T-cell (primary cell): ENCODE measurements around the gene WWC1. TPM values are rescaled to one million over a fixed set of nuclear protein-coding genes. Genes with fewer than 3 reads are reported as not detected.

ENCODE experiments used
- ATAC-seq, 4 experiments: fragments of 200-7000 bp in 3 of 4; fragments of 150-1000 bp in 1 of 4; cut with Tn5 transposase; replicated peaks in 1 of 4; 1 replicate in 3 of 4; 2 replicates in 1 of 4; pipeline ENCODE4 v1.10.0; 2021; ENCODE audit warnings: moderate library complexity in 3 of 4, mild to moderate bottlenecking in 2 of 4, moderate number of reproducible peaks in 1 of 4
- CTCF ChIA-PET, 2 donors: fragments of 300-600 bp; sonication (Branson Sonifier 250); formaldehyde crosslinking; loops; one replicate each; lab custom pipeline; 2022; ENCODE audit warnings: antibody characterized with exemption in 2 of 2; lab: Charles Lee
- POLR2A ChIA-PET, 2 donors: fragments of 300-600 bp; sonication (Branson Sonifier 250); formaldehyde crosslinking; loops; one replicate each; lab custom pipeline; 2022; ENCODE audit warnings: antibody characterized with exemption in 2 of 2; lab: Charles Lee
- DNase-seq, 35 experiments: peaks; one replicate each; pipeline versions ENCODE4 v3.0.0 to v3.0.0-alpha.2; 2013 to 2023
- H3K27ac ChIP-seq: one replicate; pipeline ENCODE4 v1.5.1; 2013; ENCODE audit warnings: low read length
- H3K27me3 ChIP-seq, 2 experiments: replicated peaks in 1 of 2; 1 replicate in 1 of 2; 2 replicates in 1 of 2; pipeline versions ENCODE4 v1.6.1 to v1.7.0; 2013; ENCODE audit warnings: low read length in 1 of 2, mixed read lengths in 1 of 2; ENCODE audit not compliant: control insufficient read depth in 2 of 2, insufficient read depth in 2 of 2; ENCODE audit errors: extremely low read depth in 1 of 2
- H3K36me3 ChIP-seq, 2 donors: 1 replicate in 1 of 2; 2 replicates in 1 of 2; pipeline versions ENCODE4 v1.6.1 to v1.7.0; 2013; ENCODE audit warnings: low read length in 1 of 2; ENCODE audit not compliant: control insufficient read depth in 2 of 2, insufficient read depth in 1 of 2; ENCODE audit errors: extremely low read depth in 1 of 2
- H3K4me1 ChIP-seq, 2 experiments: 1 replicate in 1 of 2; 2 replicates in 1 of 2; pipeline versions ENCODE4 v1.6.1 to v1.7.0; 2013; ENCODE audit warnings: low read length in 2 of 2, mixed read lengths in 1 of 2; ENCODE audit not compliant: insufficient read depth in 2 of 2, control insufficient read depth in 1 of 2; ENCODE audit errors: extremely low read depth in 1 of 2
- H3K4me3 ChIP-seq, 2 donors: 1 replicate in 1 of 2; 2 replicates in 1 of 2; pipeline versions ENCODE4 v1.5.1 to v1.7.0; 2013; ENCODE audit warnings: mild to moderate bottlenecking in 2 of 2, low read length in 1 of 2, moderate library complexity in 1 of 2; ENCODE audit not compliant: control insufficient read depth in 1 of 2; ENCODE audit errors: extremely low read depth in 1 of 2
- H3K9me3 ChIP-seq: 2 replicates; pipeline ENCODE4 v1.7.0; 2013
- H3K27ac Mint-ChIP-seq, 2 donors: one replicate each; pipeline ENCODE4 v1.8.0; 2020 to 2021; ENCODE audit warnings: mild to moderate bottlenecking in 2 of 2, mixed read lengths in 2 of 2
- H3K27me3 Mint-ChIP-seq, 2 donors: one replicate each; pipeline ENCODE4 v1.8.0; 2021 to 2022; ENCODE audit warnings: mixed read lengths in 2 of 2
- H3K36me3 Mint-ChIP-seq: one replicate; pipeline ENCODE4 v1.8.0; 2021; ENCODE audit warnings: mixed read lengths
- H3K4me1 Mint-ChIP-seq, 3 donors: one replicate each; pipeline ENCODE4 v1.8.0; 2020 to 2022; ENCODE audit warnings: mixed read lengths in 3 of 3, mild to moderate bottlenecking in 1 of 3
- H3K4me3 Mint-ChIP-seq, 3 donors: one replicate each; pipeline ENCODE4 v1.8.0; 2020 to 2022; ENCODE audit warnings: mild to moderate bottlenecking in 3 of 3, mixed read lengths in 3 of 3, moderate library complexity in 3 of 3
- H3K9me3 Mint-ChIP-seq, 3 donors: one replicate each; pipeline ENCODE4 v1.8.0; 2020 to 2022; ENCODE audit warnings: mixed read lengths in 3 of 3
- WGBS: methylation state at CpG from one replicate; pipeline ENCODE4 v1.1.5; 2013; ENCODE audit warnings: missing lambda C conversion rate; ENCODE audit not compliant: insufficient coverage; 5-methylcytosine and 5-hydroxymethylcytosine counted together
- total RNA-seq, 35 experiments: library from RNA in 6 of 35; stranded (reverse) in 6 of 35; fragments of 120-200 nt in 1 of 35; gene quantifications; one replicate each; pipeline versions ENCODE4 v1.2.1 to v1.2.4 and lab custom pipeline; 2013 to 2026

Gene WWC1
- total RNA-seq, 5 donors from 2014 or later (not counting 1 experiment from before 2014, with no cell fraction given) = 0.83 to 2.0 (median 1.6) TPM

DNA sequence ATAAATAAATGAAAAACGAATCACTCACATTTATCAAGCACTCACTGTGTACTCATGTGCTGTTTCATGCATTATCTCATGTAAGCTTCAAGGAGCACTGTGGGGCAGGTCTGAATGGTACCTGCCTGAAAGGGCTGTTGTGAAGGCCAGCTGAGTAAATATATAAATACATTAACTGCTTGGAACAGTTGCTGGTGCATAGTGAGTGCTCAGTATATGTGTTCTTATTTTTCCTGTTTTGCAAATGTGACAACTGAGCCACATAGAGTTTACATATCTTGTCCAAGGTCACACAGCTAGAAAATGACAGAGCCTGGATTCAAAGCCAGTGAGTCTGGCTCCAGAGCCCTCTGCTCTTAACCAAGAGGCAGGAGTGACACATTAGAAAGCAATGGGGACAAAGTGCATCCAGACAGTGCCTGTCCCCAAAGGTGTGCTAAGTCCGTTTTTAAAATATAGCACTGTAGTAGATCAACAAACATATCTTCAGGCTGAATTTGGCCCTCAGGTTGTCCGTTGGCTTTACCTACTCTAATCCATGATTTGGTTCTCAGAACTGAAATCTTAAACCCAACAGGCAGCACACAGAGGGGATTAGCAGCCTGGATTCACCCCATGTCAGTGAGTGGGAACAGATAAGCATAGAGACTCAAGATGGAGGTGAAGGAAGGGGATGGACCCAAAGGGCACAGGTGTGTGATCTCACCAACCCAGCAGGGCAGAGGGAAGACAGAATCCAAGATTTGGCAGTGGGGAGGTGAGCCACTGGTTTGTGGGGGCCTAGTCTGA lies 70.8 kb downstream of the WWC1 start:
- H3K4me1 ChIP-seq = no peaks in the 10 kb centered on the region
- Mint-ChIP-seq H3K4me1 (no peaks in the 10 kb centered on the region), H3K9me3 (no peaks in the 10 kb centered on the region), H3K27ac (no peak overlapping the region), H3K36me3 (no peaks in the 10 kb centered on the region), H3K27me3 (no peaks in the 10 kb centered on the region), H3K4me3 (no peak overlapping the region)
- H3K9me3 ChIP-seq = no peaks in the 10 kb centered on the region
- no peaks in the 10 kb centered on the region for H3K36me3 ChIP-seq
- no peak overlapping the region for H3K4me3 ChIP-seq
- CTCF ChIA-PET = no interaction called here
- ATAC-seq = no peak
- POLR2A ChIA-PET = no interaction called here
- no CpG with 5 or more reads among the region's 3 CpGs for WGBS
- no peak for DNase-seq
- peaks cover 0 to 12% of the 10 kb centered on the region in 2 experiments for H3K27me3 ChIP-seq
- no peak overlapping the region for H3K27ac ChIP-seq

DNA sequence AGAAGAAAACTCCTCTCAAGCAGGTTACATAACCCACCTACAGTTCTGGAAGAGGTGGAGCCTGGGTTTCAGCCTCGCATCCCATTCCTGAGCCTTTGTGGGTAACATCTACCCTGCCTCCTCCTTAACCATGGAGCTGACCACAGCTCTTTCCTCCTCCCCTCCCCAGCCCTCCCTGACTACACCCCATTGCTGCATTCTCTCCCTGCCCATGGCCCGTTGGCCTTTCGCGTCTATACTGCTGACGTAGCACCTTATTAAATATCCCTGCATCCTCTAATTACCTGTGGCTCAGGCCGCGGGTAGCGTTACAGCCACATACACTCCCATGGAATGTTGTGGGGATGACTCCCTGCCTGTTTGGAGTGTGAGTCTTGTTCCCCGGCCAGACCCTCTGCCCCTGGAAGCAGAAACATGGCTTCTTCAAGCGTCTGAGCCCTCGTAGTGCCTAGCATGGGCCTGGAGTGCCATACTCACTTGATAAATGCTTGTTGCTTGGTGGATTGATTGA lies 72.8 kb downstream of the WWC1 start:
- POLR2A ChIA-PET = no interaction called here
- Mint-ChIP-seq H3K27me3 (no peaks in the 10 kb centered on the region), H3K9me3 (no peaks in the 10 kb centered on the region), H3K4me1 (no peaks in the 10 kb centered on the region), H3K4me3 (no peak overlapping the region), H3K36me3 (no peaks in the 10 kb centered on the region), H3K27ac (no peak overlapping the region)
- 67% methylated on average over 1 of the region's 11 CpGs for WGBS
- Histone ChIP-seq H3K4me1 (no peaks in the 10 kb centered on the region), H3K27me3 (peaks cover 0 to 9% of the 10 kb centered on the region in 2 experiments), H3K9me3 (no peaks in the 10 kb centered on the region), H3K36me3 (no peaks in the 10 kb centered on the region), H3K27ac (no peak overlapping the region), H3K4me3 (no peak overlapping the region)
- ATAC-seq (no peak), DNase-seq (no peak)
- CTCF ChIA-PET = no interaction called here

DNA sequence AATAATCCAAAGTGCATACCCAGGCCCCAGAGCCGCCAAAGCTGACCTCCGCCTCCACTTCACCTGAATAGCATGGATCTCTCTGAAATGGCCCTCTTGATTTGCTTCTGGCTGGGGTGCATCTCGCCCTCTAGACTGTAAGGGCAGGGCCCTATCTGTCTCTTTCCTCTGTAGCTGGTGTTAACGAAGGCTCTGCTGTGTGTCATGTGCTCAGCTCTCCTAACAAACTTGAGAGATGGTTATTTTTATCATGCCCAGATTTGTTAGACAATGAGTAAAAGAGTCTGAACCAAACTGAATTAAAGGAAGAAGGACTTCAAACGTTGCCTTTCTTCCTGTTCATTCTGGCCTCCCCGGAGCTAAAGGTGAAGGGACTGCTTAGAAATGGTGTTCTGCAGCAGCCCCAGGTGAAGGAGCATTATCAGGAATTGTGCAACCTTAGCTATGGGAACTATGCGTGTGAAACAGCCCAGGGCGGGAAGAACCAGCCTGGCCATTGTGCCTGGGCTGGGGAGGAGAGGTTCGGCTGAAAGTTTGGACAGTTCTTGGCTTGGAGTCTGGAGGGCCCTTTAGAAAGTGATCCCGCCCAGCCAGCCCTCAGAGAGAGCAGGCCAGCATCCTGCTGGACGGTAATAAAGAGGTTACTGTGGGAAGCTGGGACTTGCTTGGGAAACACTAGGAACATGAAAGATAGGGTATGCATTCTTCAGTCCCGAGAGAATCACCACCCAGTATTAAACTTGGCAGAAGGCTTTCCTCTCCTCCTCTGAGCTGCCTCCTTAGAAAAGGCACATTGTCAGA lies 73.5 kb downstream of the WWC1 start:
- no peaks in the 10 kb centered on the region for H3K36me3 ChIP-seq

DNA sequence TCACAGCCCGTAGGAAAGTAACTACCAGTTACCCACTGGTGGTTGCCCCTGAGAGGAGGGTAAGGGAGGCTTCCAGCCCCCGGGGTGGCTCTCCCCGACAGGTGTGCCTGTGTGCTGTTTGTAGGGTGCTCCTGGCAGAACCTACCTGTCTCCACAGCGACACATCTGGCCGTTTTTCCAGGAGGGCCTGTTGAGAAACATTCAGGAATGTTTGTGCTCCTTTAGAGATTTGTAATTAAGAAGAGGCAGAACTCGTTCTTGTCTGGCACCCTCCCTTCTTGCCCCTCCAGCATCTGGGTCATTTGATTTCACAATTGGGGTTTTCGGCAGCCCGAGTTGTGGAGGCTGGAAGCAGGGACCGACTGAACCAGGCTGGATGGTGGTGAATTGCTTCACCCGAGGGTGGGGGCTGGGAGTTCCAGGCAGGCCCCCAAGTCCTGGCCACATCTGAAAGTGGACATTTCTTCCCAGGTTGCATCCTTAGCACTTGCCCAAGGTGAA lies 74.2 kb downstream of the WWC1 start:
- ChIA-PET POLR2A (no interaction called here), CTCF (no interaction called here)
- no peaks in the 10 kb centered on the region for H3K9me3 ChIP-seq
- Mint-ChIP-seq H3K36me3 (no peaks in the 10 kb centered on the region), H3K4me3 (no peak overlapping the region), H3K9me3 (no peaks in the 10 kb centered on the region), H3K4me1 (no peaks in the 10 kb centered on the region), H3K27ac (no peak overlapping the region), H3K27me3 (peaks cover under 1 to 2% of the 10 kb centered on the region in 2 donors)
- no peak for ATAC-seq
- no peak overlapping the region for H3K27ac ChIP-seq
- peaks cover 0 to 10% of the 10 kb centered on the region in 2 experiments for H3K27me3 ChIP-seq
- no peak for DNase-seq
- no peaks in the 10 kb centered on the region for H3K36me3 ChIP-seq
- no peaks in the 10 kb centered on the region for H3K4me1 ChIP-seq
- 50% methylated on average over 6 of the region's 10 CpGs for WGBS
- no peak overlapping the region for H3K4me3 ChIP-seq

More for the DNA sequence above, 73.5 kb downstream of the WWC1 start:
- no peaks in the 10 kb centered on the region for H3K9me3 ChIP-seq
- H3K27me3 Mint-ChIP-seq = no peaks in the 10 kb centered on the region
- ChIA-PET CTCF (no interaction called here), POLR2A (no interaction called here)
- peaks cover 0 to 10% of the 10 kb centered on the region in 2 experiments for H3K27me3 ChIP-seq
- no peak overlapping the region for H3K27ac ChIP-seq
- H3K4me1 ChIP-seq = no peaks in the 10 kb centered on the region
- 80% methylated on average over 6 of the region's 12 CpGs for WGBS
- H3K4me3 ChIP-seq = no peak overlapping the region
- no peak for DNase-seq
- no peak overlapping the region for H3K27ac Mint-ChIP-seq
- H3K36me3 Mint-ChIP-seq = no peaks in the 10 kb centered on the region
- ATAC-seq = no peak
- no peaks in the 10 kb centered on the region for H3K9me3 Mint-ChIP-seq
- H3K4me1 Mint-ChIP-seq = no peaks in the 10 kb centered on the region
- H3K4me3 Mint-ChIP-seq = no peak overlapping the region

DNA sequence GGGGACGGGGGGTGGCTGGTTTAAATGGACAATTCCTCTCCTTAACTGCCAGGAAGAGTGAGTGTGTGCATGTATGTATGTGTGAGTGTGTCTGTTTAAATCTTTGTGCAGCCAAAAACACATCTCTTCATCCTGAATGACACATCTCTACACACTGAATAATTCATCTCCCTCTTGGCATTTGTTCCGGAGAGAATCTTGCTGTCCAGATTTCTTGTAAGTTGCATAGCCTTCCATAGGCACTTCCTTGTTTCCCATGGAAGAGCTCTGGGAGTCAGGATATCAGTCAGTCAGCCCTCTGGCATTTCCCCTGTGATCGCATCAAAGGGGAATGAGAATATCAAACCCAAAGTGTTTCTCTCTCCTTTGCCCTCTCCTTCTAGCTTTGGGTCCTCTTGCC lies 74.7 kb downstream of the WWC1 start:
- H3K9me3 ChIP-seq = no peaks in the 10 kb centered on the region
- H3K27me3 Mint-ChIP-seq = peaks cover 3 to 5% of the 10 kb centered on the region in 2 donors
- no peak overlapping the region for H3K27ac Mint-ChIP-seq
- no peak overlapping the region for H3K4me3 ChIP-seq
- CTCF ChIA-PET = no interaction called here
- no peak overlapping the region for H3K4me3 Mint-ChIP-seq
- H3K36me3 Mint-ChIP-seq = no peaks in the 10 kb centered on the region
- 50% methylated on average over 1 of the region's 3 CpGs for WGBS
- no peaks in the 10 kb centered on the region for H3K36me3 ChIP-seq
- no peak for ATAC-seq
- no peaks in the 10 kb centered on the region for H3K4me1 Mint-ChIP-seq
- no peak for DNase-seq
- no peaks in the 10 kb centered on the region for H3K4me1 ChIP-seq
- H3K9me3 Mint-ChIP-seq = no peaks in the 10 kb centered on the region
- POLR2A ChIA-PET = no interaction called here
- H3K27ac ChIP-seq = no peak overlapping the region
- H3K27me3 ChIP-seq = peaks cover 0 to 10% of the 10 kb centered on the region in 2 experiments

DNA sequence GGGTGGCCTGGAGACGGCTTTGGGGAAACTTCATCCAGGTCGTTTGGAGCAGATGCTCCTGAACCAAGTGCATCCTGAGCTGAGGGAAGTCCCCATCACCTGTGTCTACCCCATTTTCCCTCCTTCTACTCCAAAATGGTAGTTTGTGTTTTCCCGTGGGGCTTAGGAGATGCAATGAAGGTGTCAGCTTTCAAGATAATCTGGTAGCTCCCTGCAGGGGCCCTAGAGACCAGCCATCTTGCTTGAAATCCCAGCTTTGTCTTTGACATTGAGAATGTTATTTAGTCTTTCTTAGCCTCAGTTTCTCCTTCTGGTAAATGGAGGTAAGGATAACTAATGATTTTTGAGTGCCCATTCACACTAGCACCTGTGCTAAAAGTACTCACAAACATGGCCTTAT lies 77.4 kb downstream of the WWC1 start:
- POLR2A ChIA-PET = interaction anchor here in 1 of 2 donors (0.6 kb wide), 1 partner anchor 1469 kb away, joined by 3 read pairs; no protein-coding TSS in a partner anchor
- H3K27me3 Mint-ChIP-seq = peaks cover 4 to 8% of the 10 kb centered on the region in 2 donors
- no peaks in the 10 kb centered on the region for H3K4me1 Mint-ChIP-seq
- Histone ChIP-seq H3K27ac (no peak overlapping the region), H3K4me1 (no peaks in the 10 kb centered on the region), H3K9me3 (no peaks in the 10 kb centered on the region), H3K27me3 (peaks cover 0 to 11% of the 10 kb centered on the region in 2 experiments), H3K4me3 (no peak overlapping the region), H3K36me3 (no peaks in the 10 kb centered on the region)
- DNase-seq (no peak), ATAC-seq (no peak)
- H3K36me3 Mint-ChIP-seq = no peaks in the 10 kb centered on the region
- WGBS = no CpG with 5 or more reads among the region's 3 CpGs
- no peak overlapping the region for H3K4me3 Mint-ChIP-seq
- no peaks in the 10 kb centered on the region for H3K9me3 Mint-ChIP-seq
- H3K27ac Mint-ChIP-seq = no peak overlapping the region
- CTCF ChIA-PET = no interaction called here
